Stimulated activated memory B cell treated with anti-CD40 and anti-IgM and Interleukin-4, amounts not matched to agents 10 μg/mL and 1 μg/mL and 100 μg/mL, for 72 hours (primary cell): ENCODE measurements around the gene ANXA11.
A peak's percentile ranks its signal among the peaks of the same experiment; 100 is the strongest.

Source experiments
- ATAC-seq: fragments of 150-1000 bp; cut with Tn5 transposase; 2 replicates; pipeline ENCODE4 v1.10.0; 2021
- H3K27ac Mint-ChIP-seq: one replicate; pipeline ENCODE4 v1.8.0; 2022; ENCODE audit warnings: mild to moderate bottlenecking, mixed read lengths
- H3K27me3 Mint-ChIP-seq: one replicate; pipeline ENCODE4 v1.8.0; 2022; ENCODE audit warnings: mixed read lengths
- H3K36me3 Mint-ChIP-seq: one replicate; pipeline ENCODE4 v1.8.0; 2022; ENCODE audit warnings: mixed read lengths
- H3K4me1 Mint-ChIP-seq: one replicate; pipeline ENCODE4 v1.8.0; 2022; ENCODE audit warnings: mixed read lengths
- H3K4me3 Mint-ChIP-seq: one replicate; pipeline ENCODE4 v1.8.0; 2022; ENCODE audit warnings: mild to moderate bottlenecking, moderate library complexity, mixed read lengths
- H3K9me3 Mint-ChIP-seq: one replicate; pipeline ENCODE4 v1.8.0; 2022; ENCODE audit warnings: mixed read lengths

The ANXA11 gene

DNA sequence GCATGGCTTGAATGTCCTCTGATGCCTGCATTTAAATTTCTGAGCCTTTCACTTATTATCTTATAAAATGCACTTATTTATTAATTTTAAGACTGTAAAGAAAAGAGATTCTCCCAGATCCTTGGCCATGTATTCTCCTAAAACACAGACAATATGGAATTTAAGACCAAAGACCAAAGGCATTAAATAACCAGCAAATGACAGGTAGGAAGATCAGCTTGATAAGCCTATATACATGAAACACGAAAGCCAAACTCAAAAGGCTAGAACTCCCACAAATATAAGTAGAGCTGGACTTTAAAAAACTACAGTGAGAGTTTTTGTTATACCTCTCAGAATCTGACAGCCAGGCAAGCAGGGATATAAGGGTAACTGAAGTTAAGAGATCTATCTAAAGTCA lies 5.1 kb downstream of the ANXA11 start:
- no peak for ATAC-seq
- peaks cover 78% of the 10 kb centered on the region for H3K4me1 Mint-ChIP-seq
- H3K36me3 Mint-ChIP-seq, result peaks cover 35% of the 10 kb centered on the region
- H3K27ac Mint-ChIP-seq, result peak overlapping the region; percentile 82
- H3K9me3 Mint-ChIP-seq, result peaks cover 4% of the 10 kb centered on the region
- no peak overlapping the region for H3K4me3 Mint-ChIP-seq
- no peaks in the 10 kb centered on the region for H3K27me3 Mint-ChIP-seq

DNA sequence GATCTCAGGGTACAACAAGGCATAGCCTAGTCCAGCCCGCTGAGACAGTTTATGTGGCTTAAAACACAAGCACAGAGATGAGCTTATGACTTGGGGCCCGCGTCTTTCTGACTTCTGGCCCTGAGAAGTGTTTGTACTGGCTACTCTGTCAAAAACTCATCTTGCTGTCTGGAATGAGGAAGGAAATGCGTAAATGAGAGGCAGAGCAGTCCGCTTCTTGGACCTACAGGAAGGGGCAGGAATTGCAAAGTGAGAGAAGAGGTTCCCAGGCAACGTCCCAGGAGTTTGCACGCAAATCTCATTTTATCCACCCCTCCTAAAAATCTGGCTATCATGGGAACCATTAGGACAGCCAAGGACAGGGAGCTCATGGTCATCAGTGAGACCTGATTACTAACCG lies 5.5 kb downstream of the ANXA11 start:
- H3K4me1 Mint-ChIP-seq, result peaks cover 83% of the 10 kb centered on the region
- no peak overlapping the region for H3K27ac Mint-ChIP-seq
- H3K36me3 Mint-ChIP-seq, result peaks cover 39% of the 10 kb centered on the region
- no peak for ATAC-seq
- no peaks in the 10 kb centered on the region for H3K27me3 Mint-ChIP-seq
- H3K9me3 Mint-ChIP-seq, result peaks cover 4% of the 10 kb centered on the region
- H3K4me3 Mint-ChIP-seq, result peak overlapping the region; percentile 11

DNA sequence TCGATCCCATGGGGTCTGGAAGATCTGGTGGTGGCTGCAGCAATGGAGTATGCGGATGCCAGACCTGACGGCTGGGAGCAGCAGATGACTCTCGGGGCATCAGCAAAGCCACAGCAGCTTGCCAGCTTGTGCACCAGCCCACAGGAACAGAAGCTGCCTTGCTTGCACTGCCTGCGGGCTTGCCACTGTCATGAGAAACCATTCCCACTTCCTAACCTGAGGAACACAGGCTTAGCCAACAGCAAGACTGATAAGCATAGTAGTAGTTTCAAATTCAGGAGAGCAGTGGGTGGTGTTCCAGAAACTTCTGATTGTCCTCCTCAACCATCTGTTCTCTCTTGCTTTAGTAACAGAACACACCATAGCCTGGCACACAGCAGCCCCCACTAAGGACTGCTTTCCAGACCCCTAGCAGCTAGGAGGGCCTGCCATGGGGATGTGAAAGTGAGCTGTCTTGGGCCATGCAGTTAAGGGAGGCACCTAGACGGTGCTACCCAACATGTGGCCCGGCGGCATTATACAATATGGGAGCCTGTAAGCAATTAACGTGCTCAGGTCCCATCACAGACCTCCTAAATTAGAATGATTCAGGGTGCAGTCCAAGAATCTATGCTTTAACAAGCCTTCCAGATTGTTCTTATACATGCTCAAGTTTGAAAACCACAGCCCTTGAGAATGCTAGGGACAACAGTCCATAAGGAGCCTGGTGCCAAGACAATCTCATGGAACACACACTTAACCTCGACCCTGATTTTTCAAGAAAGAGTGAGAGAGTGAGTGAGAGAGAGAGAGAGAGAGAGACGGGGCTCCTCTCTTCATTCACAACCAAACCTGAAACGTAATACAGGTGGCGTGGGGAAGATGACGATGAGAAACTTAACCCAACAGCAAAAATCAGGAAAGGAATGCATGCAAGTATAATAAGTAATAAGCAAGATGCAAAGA lies 7.1 kb downstream of the ANXA11 start:
- peak overlapping the region; percentile 97 for H3K27ac Mint-ChIP-seq
- ATAC-seq, result no peak
- peaks cover 78% of the 10 kb centered on the region for H3K4me1 Mint-ChIP-seq
- peaks cover 4% of the 10 kb centered on the region for H3K9me3 Mint-ChIP-seq
- H3K27me3 Mint-ChIP-seq, result no peaks in the 10 kb centered on the region
- H3K36me3 Mint-ChIP-seq, result peaks cover 46% of the 10 kb centered on the region
- H3K4me3 Mint-ChIP-seq, result no peak overlapping the region

DNA sequence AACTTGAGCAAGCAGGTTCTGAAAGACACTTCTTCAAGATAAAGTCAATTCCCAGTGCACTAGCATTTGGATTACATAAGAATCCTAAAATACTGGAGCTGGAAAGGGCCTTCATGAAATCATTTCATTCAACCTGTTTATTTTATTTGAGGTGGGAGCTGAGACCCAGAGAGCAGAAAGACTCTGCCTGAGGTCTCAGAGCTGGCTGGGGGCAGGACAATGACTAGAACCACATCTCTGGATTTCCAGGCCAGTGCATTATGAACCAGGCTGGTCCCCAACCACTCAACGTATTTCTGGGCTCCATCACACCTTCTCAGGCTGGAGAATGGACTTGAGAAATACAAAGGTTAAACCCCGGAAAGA lies 8.4 kb downstream of the ANXA11 start:
- no peaks in the 10 kb centered on the region for H3K27me3 Mint-ChIP-seq
- peaks cover 51% of the 10 kb centered on the region for H3K36me3 Mint-ChIP-seq
- peaks cover 4% of the 10 kb centered on the region for H3K9me3 Mint-ChIP-seq
- peak overlapping the region; percentile 97 for H3K27ac Mint-ChIP-seq
- peaks cover 72% of the 10 kb centered on the region for H3K4me1 Mint-ChIP-seq
- peak overlapping the region; percentile 68 for H3K4me3 Mint-ChIP-seq
- ATAC-seq, result no peak

DNA sequence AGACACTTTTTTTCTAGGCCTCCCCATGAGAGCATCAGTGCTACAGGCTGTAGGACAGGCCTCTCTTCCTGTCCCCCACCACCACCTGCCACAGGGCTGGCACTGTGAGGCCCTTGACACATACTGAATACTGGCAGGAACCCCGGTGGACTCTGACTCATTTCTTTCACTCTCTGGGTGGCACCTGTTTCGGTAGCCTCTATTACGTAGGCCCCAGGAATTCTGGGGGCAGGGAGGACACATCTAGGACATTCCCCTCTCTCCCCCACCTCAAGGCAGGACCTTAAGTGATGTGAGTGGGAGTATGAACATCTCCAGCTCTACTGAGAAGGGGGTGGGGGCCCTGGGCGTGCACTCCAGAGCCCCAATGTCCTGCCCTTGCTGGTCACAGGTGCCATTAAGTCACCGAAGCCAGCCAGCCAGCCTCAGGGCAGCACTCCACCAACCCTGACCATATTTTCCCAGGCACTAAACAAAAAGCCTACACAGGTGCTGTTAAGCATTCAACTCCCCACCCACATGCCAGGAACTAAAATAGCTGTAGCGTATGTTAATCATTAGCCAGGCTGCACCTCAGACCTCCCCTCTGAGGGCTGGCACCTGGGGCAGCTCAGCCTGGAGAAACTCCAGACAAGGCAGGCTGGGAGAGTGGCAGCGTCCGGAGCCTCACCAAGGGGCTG lies 8.9 kb downstream of the ANXA11 start:
- H3K4me3 Mint-ChIP-seq, result peak overlapping the region; percentile 68
- peaks cover 72% of the 10 kb centered on the region for H3K4me1 Mint-ChIP-seq
- no peaks in the 10 kb centered on the region for H3K27me3 Mint-ChIP-seq
- H3K36me3 Mint-ChIP-seq, result peaks cover 49% of the 10 kb centered on the region
- peak overlapping the region; percentile 97 for H3K27ac Mint-ChIP-seq
- H3K9me3 Mint-ChIP-seq, result peaks cover 4% of the 10 kb centered on the region
- ATAC-seq, result peak; percentile 96

GRCh38 chr10:80195046-80195574 lies 10.2 kb downstream of the ANXA11 start:
- H3K4me1 Mint-ChIP-seq, result peaks cover 64% of the 10 kb centered on the region
- no peak overlapping the region for H3K4me3 Mint-ChIP-seq
- H3K9me3 Mint-ChIP-seq, result peaks cover 4% of the 10 kb centered on the region
- no peak for ATAC-seq
- H3K27ac Mint-ChIP-seq, result peak overlapping the region; percentile 97
- H3K27me3 Mint-ChIP-seq, result no peaks in the 10 kb centered on the region
- H3K36me3 Mint-ChIP-seq, result peaks cover 44% of the 10 kb centered on the region

DNA sequence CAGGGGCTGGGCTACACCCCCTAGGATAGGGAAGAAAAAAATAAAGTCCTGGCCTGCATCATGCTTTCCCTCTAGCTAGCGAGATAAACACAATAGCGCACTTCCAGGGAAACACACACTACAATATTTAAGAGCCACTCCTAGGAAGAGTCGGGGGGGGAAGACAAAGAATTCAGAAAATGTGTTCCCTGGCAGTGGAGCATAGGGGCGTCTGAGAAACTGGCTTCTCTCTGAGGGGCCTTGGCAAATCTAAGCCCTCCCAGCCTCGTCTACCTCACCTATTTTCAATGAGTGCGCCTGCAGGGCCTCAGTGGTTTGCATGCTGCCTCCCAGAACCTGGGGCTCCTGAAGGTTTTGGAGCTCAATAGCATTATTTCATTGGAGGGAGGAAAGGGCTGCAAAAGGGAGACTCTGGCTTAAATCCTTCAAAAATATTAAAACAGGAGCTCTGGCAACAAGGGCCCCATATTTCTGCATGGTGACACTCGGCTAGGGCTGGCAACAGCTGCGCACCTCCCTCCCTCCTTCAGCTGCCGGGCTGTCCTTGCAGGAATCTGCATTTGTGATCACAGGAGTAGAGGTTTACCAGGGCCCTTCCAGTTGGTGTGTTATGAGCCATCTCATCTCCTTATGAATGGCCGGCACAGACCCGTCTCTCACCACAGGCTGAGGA lies 10.8 kb downstream of the ANXA11 start:
- H3K4me3 Mint-ChIP-seq, result no peak overlapping the region
- H3K27me3 Mint-ChIP-seq, result no peaks in the 10 kb centered on the region
- peaks cover 4% of the 10 kb centered on the region for H3K9me3 Mint-ChIP-seq
- H3K4me1 Mint-ChIP-seq, result peaks cover 69% of the 10 kb centered on the region
- ATAC-seq, result no peak
- H3K36me3 Mint-ChIP-seq, result peaks cover 44% of the 10 kb centered on the region
- peak overlapping the region; percentile 97 for H3K27ac Mint-ChIP-seq

- no peak overlapping the region for H3K4me3 Mint-ChIP-seq
- peak overlapping the region; percentile 87 for H3K27ac Mint-ChIP-seq
- H3K9me3 Mint-ChIP-seq, result peaks cover 4% of the 10 kb centered on the region
- ATAC-seq, result no peak
- no peaks in the 10 kb centered on the region for H3K27me3 Mint-ChIP-seq
- H3K36me3 Mint-ChIP-seq, result peaks cover 40% of the 10 kb centered on the region
- peaks cover 77% of the 10 kb centered on the region for H3K4me1 Mint-ChIP-seq
Observed at GRCh38 chr10:80192553-80192952, 12.8 kb downstream of the ANXA11 start.

DNA sequence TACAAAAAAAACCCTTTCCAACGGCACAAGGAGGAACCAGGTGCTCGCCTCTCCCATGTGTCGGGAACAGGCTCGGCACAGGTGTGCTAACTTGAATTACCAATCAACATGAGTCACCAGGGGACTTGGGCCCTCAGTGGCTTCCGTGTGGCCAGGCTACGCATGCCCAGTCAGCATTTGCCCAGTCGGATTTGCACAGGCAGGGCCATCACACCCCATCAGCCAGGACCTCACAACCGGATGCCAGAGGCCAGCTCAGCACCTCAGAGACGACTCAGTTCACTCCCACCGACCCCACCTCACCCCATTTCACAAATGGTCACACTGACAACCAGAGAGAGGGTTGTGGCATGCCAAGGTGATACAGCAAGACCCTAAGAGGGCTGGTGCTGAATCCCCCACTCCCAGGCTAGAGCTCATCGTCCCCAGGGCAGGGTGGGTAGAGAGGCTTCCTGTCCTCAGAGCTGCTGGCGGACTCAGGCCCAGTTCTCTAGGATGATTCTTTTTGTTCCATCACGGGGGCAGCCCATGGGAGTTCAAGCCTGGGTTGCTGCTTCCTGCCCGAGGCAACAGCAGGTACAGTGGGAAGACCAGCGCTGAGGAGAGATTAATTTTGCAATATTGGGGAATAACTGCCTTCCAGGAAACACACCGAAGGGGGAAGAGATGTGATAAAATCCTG lies 13.6 kb downstream of the ANXA11 start:
- peak overlapping the region; percentile 87 for H3K27ac Mint-ChIP-seq
- peak overlapping the region; percentile 29 for H3K4me3 Mint-ChIP-seq
- H3K9me3 Mint-ChIP-seq, result peaks cover 4% of the 10 kb centered on the region
- H3K4me1 Mint-ChIP-seq, result peaks cover 77% of the 10 kb centered on the region
- no peaks in the 10 kb centered on the region for H3K27me3 Mint-ChIP-seq
- peaks cover 40% of the 10 kb centered on the region for H3K36me3 Mint-ChIP-seq
- ATAC-seq, result no peak

- Mint-ChIP-seq H3K4me3 (peak overlapping the region; percentile 16), H3K9me3 (no peaks in the 10 kb centered on the region), H3K27ac (peak overlapping the region; percentile 77), H3K36me3 (peaks cover 24% of the 10 kb centered on the region), H3K27me3 (no peaks in the 10 kb centered on the region), H3K4me1 (peaks cover 78% of the 10 kb centered on the region)
- no peak for ATAC-seq
Observed at GRCh38 chr10:80188713-80189112, 16.6 kb downstream of the ANXA11 start.

DNA sequence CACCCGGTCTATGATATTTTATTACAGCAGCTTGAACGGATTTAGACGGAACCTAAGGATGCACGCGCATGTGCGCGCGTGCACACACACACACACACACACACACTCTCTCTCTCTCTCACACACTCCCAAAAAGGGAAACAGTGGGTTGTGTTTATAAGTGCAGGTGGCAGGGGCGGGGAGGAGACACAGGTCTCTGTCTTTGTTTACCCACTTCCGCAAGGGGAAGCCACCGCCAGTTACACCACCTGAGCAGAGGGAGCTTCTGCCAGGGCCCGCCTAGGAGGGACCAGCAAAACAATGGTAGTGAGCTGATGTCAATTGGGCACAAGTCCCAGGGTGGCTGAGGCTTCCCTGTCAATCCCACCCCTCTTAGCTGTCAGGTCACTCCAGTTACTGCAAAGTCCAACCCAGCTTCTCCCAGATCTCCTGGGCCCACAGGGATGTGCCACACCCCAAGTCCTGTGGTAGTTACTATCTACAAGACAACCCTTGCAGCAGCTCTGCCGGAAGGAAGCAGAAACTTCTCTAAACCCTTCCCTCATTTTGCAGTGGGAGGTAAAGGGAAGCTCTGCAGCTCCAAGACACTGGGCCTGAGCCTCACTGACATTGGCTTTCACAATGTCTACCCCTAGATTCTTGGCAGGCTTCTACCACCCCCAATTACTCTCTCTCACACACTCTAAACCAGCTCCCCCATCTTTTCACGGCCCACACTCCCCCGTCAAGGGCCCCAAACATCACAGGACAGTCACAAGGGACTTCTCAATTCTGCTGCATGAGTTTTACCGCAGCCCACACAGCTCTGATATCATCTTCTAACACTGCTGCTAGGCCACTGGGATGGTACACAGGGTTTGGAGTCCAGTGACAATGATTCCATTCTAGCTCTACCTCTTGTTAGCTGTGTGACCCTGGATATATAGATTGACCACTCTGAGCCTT lies 17.6 kb downstream of the ANXA11 start:
- Mint-ChIP-seq H3K27ac (peak overlapping the region; percentile 77), H3K27me3 (no peaks in the 10 kb centered on the region), H3K4me3 (peak overlapping the region; percentile 55), H3K4me1 (peaks cover 88% of the 10 kb centered on the region), H3K36me3 (peaks cover 21% of the 10 kb centered on the region), H3K9me3 (no peaks in the 10 kb centered on the region)
- peak; percentile 98 for ATAC-seq

DNA sequence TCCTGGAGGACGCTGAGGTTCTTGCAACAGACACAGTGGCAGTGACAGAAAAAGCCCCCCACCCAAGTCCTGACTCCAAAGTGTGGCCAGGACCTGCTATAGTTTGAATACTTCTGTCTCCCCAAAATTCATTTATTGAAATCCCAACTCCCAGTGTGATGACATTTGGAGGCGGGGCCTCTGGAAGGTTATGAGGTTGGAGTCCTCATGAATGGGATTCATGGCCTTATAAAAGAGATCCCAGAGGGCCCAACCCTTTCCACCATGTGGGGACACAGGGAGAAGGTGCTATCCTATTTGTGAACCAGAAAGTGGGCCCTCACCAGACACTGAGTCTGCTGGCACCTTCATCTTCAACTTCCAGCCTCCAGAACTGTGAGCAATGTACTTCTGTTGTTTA lies 18.3 kb downstream of the ANXA11 start:
- H3K27me3 Mint-ChIP-seq, result no peaks in the 10 kb centered on the region
- no peak for ATAC-seq
- peak overlapping the region; percentile 77 for H3K27ac Mint-ChIP-seq

DNA sequence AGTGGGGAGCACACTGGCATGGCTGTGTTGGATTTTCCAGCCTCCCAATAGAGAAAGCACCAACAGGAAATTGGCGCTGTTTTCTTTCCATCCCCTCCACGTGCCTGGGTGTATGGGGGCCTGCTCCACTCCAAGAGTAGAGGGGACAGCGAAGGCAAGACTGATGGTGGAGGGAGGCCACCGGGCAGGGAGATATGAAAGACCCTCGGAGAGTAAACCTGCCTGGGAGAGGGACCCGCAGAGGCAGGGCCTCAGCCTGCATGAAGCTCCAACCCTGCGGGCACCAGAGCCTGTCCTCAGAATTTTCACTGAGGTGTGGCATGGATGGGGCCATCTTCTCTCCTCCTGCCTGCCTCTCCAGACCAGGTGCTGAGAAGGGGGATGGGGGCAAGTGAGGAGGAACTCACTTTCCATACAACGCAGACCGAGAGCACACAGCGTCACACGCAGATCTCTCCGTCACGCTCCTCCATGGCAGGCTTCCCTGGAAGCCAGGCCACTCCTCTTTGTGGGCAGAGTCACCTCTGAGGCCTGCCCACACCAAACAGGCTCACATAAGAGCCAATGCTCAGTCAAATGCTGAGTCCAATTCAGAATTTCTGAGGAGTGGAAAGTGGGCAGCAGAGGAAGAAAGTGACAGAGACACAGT lies 18.8 kb downstream of the ANXA11 start:
- Mint-ChIP-seq H3K27me3 (no peaks in the 10 kb centered on the region), H3K9me3 (no peaks in the 10 kb centered on the region), H3K4me1 (peaks cover 85% of the 10 kb centered on the region), H3K36me3 (peaks cover 14% of the 10 kb centered on the region), H3K27ac (peak overlapping the region; percentile 77), H3K4me3 (peak overlapping the region; percentile 34)
- ATAC-seq, result no peak

More for the DNA sequence above, 18.3 kb downstream of the ANXA11 start:
- Mint-ChIP-seq H3K36me3 (peaks cover 14% of the 10 kb centered on the region), H3K4me1 (peaks cover 85% of the 10 kb centered on the region), H3K4me3 (peak overlapping the region; percentile 55), H3K9me3 (no peaks in the 10 kb centered on the region)
